SK-N-SH treated with all-trans-retinoic acid at 6 μM for 48 hours (cell line): Measurements from ENCODE around the gene FBXO31.

Experiments used
- CSDC2 ChIP-seq: fragments of 250-450 bp; sonication (Bioruptor Pico); IDR thresholded peaks from 2 replicates; pipeline ENCODE4 v1.5.0; 2020; ENCODE audit warnings: mild to moderate bottlenecking, moderate library complexity
- ISL1 ChIP-seq: fragments of 250-450 bp; sonication (Bioruptor Pico); IDR thresholded peaks from 2 replicates; pipeline ENCODE4 v2.1.2; 2022; ENCODE audit warnings: mild to moderate bottlenecking, moderate library complexity
- ZFP3 ChIP-seq: fragments of 250-450 bp; sonication (Bioruptor Pico); IDR thresholded peaks from 2 replicates; pipeline ENCODE4 v1.5.0; 2020; ENCODE audit warnings: mild to moderate bottlenecking, moderate library complexity
- ZNF8 ChIP-seq: fragments of 450-650 bp; formaldehyde crosslinking; IDR thresholded peaks from 2 replicates; pipeline ENCODE4 v1.5.0; 2020; ENCODE audit warnings: mild to moderate bottlenecking, moderate library complexity

DNA sequence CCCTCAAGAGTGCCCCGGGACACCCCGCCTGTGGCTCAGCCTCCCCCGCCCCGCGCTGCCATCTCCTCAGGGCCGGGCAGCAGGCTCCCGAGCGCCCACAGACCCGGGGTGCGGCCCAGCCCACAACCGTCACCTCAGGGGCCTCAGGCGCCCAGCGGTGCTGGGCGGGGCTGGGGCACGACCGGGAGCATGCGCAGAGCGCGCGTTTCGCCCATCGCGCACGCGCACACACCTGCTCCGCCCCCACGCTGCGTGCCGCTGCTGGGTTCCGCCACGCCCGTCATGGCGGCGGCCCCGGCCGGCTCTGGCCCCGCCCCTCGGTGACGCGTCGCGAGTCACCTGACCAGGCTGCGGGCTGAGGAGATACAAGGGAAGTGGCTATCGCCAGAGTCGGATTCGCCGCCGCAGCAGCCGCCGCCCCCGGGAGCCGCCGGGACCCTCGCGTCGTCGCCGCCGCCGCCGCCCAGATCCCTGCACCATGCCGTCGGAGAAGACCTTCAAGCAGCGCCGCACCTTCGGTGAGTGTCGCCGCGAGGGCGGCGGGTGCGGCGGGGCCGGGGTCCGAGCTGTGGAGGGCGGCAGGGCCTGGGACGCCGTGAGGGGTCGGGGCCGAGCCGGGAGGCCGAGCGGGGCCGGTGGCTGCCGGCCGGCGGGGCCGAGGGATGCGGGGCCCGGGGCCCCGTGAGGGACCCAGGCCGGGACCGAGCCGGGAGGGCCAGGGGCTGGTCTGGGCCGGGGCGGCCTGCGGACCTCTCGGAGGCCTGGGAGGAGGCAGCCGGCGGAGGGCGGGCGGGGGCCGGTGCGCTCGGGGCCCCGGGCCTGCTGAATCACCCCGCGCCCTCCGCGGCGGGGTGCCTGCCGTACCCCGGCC lies 8.6 kb upstream of the FBXO31 start, which contains the start of gene MAP1LC3B:
- TF ChIP-seq CSDC2 (CRISPR knock-in tag) (no peak), ISL1 (CRISPR knock-in tag) (no peak), ZNF8 (CRISPR knock-in tag) (no peak), ZFP3 (CRISPR knock-in tag) (no peak)
